Measurements from ENCODE around the gene KRT33A. TPM values are rescaled to one million over a fixed set of nuclear protein-coding genes. Genes with fewer than 3 reads are reported as not detected.
A peak's percentile ranks its signal among the peaks of the same experiment; 100 is the strongest.
"Not testable (repeated sequence)": the region's sequence is repeated elsewhere in the genome, so short reads cannot be mapped to it uniquely, and the experiment has no call there.

The KRT33A gene
- total RNA-seq, 1 donor, result not detected

DNA sequence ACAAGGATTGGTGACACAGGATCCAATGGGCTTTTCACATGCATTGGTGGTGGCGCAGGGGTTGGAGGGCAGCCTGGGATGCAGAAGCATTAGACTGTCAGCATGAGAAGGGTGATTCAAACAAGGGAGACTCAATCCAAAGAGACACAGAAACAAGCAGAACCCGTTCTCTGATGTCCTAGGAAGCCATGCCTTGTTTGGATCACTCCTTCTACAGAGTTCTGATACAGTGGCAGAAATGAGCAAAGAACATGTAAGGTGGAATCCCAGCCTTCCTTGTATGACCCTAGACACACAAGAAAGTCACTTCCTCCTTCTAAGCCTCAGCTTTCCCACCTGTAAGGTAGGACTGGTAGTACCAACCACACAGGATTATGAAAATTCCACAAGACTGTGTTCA lies 13.3 kb upstream of the KRT33A start:
- no peak for TF ChIP-seq CTCF (IDR thresholded peaks at IDR 0.05; ENCODE audit: insufficient read depth, low read length)
- no peak for DNase-seq (ENCODE audit: low read depth)
- H3K4me3 ChIP-seq (ENCODE audit: low read depth, low read length), result no peak overlapping the region

GRCh38 chr17:41360296-41360995 lies 9.8 kb upstream of the KRT33A start:
- DNase-seq (ENCODE audit: low read depth), result peak; percentile 57
- H3K4me3 ChIP-seq (ENCODE audit: low read depth, low read length), result no peak overlapping the region
- no peak for TF ChIP-seq CTCF (IDR thresholded peaks at IDR 0.05; ENCODE audit: insufficient read depth, low read length)

- TF ChIP-seq CTCF (IDR thresholded peaks at IDR 0.05; ENCODE audit: insufficient read depth, low read length), result no peak
- no peak for DNase-seq (ENCODE audit: low read depth)
- H3K4me3 ChIP-seq (ENCODE audit: low read depth, low read length), result no peak overlapping the region
Measured at GRCh38 chr17:41354536-41354935, 3.9 kb upstream of the KRT33A start.

DNA sequence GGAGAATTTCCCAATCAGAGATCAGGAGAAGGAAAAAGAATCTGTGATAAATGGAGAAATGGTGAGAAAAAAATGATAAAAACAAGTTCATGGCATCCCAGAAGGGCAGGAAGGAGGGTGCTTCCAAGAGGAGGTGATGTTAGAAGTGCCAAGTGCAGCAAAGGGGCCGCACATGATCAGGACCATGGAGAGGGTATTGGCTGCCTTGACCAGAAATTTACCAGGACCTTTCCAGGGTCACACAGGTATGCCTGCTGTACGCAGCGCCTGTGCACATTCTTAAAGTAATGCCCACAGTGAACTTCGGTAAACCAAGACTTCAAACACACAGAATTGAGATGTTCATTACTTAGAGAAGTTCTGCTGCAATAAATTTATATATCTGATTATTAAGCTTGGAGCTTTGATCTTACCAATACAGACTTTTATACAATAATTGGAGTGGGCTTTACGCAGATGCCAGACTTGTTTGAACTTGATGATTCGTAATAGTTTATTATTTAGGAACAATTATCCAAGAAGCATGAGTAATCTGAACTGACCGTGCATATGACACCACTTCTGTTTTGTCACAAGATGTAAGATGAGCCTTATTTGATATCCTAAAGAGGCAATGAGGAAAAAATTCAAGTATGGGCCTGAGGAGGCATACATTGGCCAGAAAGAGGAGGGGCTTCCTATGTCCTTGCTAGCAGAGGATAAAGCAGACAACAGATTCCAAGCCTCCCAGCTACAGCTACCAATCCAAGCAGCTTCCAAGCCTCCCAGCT lies 2.2 kb upstream of the KRT33A start:
- DNase-seq (ENCODE audit: low read depth), result no peak
- no peak overlapping the region for H3K4me3 ChIP-seq (ENCODE audit: low read depth, low read length)
- no peak for TF ChIP-seq CTCF (IDR thresholded peaks at IDR 0.05; ENCODE audit: insufficient read depth, low read length)

GRCh38 chr17:41351177-41351576 lies 549 bp upstream of the KRT33A start:
- no peak overlapping the region for H3K4me3 ChIP-seq (ENCODE audit: low read depth, low read length)
- TF ChIP-seq CTCF (IDR thresholded peaks at IDR 0.05; ENCODE audit: insufficient read depth, low read length), result no peak
- DNase-seq (ENCODE audit: low read depth), result no peak

DNA sequence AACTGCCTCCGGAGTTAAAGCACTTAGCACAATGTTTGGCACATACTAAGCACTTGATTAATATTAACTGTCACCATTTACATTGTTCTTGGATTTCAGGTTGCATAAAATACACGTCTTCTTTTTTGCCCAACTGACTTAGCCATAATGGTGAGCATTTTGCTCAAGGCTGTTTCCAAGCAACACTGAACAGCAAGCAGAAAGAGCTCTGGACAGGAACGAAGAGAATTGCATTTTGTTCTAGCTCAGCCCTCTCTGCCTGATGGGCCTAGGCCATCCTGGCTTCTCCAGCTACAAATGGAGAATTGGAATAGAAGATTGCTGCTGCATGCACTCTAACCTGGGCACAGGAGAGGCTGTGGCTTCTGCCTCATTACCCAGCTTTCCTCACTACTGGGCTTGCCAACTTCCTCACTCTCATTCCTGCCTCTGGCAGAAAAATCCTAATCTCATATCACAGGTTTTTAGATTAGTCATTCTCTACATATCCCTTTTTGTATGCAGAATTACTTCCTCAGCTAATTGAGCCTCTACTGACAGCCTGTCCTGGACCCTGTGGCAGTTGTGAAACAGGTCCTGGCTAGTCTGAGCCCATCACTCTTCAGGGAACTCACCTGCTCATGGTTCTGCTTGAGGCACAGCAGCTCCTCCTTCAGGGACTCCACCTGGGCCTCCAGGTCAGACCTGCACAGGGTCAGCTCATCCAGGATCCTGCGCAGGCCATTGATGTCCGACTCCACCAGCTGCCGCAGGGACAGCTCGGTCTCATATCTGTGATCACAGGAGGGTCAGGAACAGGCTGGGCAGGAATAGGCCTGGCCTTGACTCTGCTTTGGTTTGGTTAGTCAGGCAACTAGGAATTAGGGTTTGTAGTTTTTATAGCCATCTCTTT lies 2.5 kb downstream of the KRT33A start:
- no peak for DNase-seq (ENCODE audit: low read depth)
- no peak overlapping the region for H3K4me3 ChIP-seq (ENCODE audit: low read depth, low read length)
- TF ChIP-seq CTCF (IDR thresholded peaks at IDR 0.05; ENCODE audit: insufficient read depth, low read length), result no peak

DNA sequence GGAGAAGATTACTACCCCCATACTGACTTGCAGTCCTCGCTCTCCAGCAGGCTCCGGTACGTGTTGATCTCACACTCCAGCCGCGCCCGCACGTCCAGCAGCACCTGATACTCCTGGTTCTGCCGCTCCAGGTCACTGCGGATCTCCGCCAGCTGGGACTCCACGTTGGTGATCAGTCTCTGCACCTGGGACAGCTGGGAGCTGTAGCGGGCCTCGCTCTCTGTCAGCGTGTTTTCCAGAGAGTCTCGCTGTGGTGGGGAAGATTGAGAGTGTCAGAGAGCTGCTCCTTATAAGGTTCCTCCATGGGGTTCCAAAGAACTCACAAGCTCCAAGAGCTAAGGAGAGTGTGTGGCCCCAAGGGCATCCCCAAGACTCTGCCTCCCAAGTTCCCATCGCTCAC lies 4.2 kb downstream of the KRT33A start:
- not testable (repeated sequence) for H3K4me3 ChIP-seq (ENCODE audit: low read depth, low read length); DNase-seq (ENCODE audit: low read depth)
